ENCODE results near the gene GABPB1.
"Not testable (repeated sequence)": the region's sequence is repeated elsewhere in the genome, so short reads cannot be mapped to it uniquely, and the experiment has no call there.

GABPB1 gene

DNA sequence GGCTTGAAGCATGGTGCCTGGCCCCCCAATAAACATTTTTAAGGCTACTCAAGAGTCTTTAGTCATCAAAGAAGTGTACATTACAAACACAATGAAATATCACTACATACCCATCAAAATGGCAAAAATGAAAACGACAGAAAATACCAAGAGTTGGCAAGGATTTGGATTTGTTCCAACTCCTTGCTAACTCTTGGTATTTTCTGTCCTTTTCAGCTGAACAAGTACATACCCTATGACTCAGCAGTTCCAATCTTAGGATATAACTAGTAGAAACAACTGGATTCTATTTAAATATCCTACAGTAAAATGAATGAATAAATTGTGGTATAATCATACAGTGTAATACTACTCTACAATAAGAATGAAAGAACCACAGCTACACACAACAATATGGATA is 25.1 kb upstream of the GABPB1 start:
- H4K20me1 ChIP-seq (ENCODE audit: insufficient read depth, low read length), result no peaks in the 10 kb centered on the region
- TF ChIP-seq EZH2phosphoT487 (IDR thresholded peaks at IDR 0.05; ENCODE audit: low read depth), result no peak
- TF ChIP-seq, protein P1, sequence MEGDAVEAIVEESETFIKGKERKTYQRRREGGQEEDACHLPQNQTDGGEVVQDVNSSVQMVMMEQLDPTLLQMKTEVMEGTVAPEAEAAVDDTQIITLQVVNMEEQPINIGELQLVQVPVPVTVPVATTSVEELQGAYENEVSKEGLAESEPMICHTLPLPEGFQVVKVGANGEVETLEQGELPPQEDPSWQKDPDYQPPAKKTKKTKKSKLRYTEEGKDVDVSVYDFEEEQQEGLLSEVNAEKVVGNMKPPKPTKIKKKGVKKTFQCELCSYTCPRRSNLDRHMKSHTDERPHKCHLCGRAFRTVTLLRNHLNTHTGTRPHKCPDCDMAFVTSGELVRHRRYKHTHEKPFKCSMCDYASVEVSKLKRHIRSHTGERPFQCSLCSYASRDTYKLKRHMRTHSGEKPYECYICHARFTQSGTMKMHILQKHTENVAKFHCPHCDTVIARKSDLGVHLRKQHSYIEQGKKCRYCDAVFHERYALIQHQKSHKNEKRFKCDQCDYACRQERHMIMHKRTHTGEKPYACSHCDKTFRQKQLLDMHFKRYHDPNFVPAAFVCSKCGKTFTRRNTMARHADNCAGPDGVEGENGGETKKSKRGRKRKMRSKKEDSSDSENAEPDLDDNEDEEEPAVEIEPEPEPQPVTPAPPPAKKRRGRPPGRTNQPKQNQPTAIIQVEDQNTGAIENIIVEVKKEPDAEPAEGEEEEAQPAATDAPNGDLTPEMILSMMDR (IDR thresholded peaks at IDR 0.05; ENCODE audit: low read depth, low read length), result no peak
- H2AFZ ChIP-seq (ENCODE audit: low read depth, low read length), result no peak overlapping the region
- no peaks in the 10 kb centered on the region for H3K36me3 ChIP-seq (replicated peaks; ENCODE audit: low read depth, low read length)
- no peak overlapping the region for H3K9ac ChIP-seq (ENCODE audit: low read length)
- H3K4me2 ChIP-seq (ENCODE audit: low read length), result no peak overlapping the region
- H3K27me3 ChIP-seq (ENCODE audit: low read depth, low read length), result peaks cover 2% of the 10 kb centered on the region; the same call in 1 of the 2 replicates
- H3K4me3 ChIP-seq (ENCODE audit: low read length), result no peak overlapping the region
- peaks cover 28% of the 10 kb centered on the region for H3K4me1 ChIP-seq (ENCODE audit: low read length)
- H3K9me3 ChIP-seq (ENCODE audit: insufficient read depth, low read length), result no peaks in the 10 kb centered on the region
- H3K27ac ChIP-seq (ENCODE audit: low read length), result no peak overlapping the region
- H3K79me2 ChIP-seq (ENCODE audit: low read length), result no peaks in the 10 kb centered on the region

DNA sequence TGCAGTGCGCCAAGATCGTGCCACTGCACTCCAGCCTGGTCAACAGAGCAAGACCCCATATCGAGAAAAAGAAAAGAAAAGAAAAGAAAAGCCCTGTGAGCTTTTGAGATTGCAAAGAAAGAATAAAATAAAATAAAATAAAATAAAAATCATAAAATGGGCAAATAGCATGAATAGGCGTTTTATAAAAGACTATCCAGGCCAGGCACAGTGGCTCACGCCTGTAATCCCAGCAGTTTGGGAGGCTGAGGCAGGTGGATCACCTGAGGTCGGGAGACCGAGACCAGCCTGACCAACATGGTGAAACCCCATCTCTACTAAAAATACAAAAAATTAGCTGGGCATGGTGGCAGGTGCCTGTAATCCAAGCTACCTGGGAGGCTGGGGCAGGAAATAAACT is 24.4 kb upstream of the GABPB1 start:
- peaks cover 28% of the 10 kb centered on the region for H3K4me1 ChIP-seq (ENCODE audit: low read length)
- H3K27ac ChIP-seq (ENCODE audit: low read length); H2AFZ ChIP-seq (ENCODE audit: low read depth, low read length); H4K20me1 ChIP-seq (ENCODE audit: insufficient read depth, low read length); H3K27me3 ChIP-seq (ENCODE audit: low read depth, low read length); H3K9ac ChIP-seq (ENCODE audit: low read length); H3K9me3 ChIP-seq (ENCODE audit: insufficient read depth, low read length); H3K4me2 ChIP-seq (ENCODE audit: low read length); H3K36me3 ChIP-seq (replicated peaks; ENCODE audit: low read depth, low read length); H3K79me2 ChIP-seq (ENCODE audit: low read length); H3K4me3 ChIP-seq (ENCODE audit: low read length): not testable (repeated sequence)

DNA sequence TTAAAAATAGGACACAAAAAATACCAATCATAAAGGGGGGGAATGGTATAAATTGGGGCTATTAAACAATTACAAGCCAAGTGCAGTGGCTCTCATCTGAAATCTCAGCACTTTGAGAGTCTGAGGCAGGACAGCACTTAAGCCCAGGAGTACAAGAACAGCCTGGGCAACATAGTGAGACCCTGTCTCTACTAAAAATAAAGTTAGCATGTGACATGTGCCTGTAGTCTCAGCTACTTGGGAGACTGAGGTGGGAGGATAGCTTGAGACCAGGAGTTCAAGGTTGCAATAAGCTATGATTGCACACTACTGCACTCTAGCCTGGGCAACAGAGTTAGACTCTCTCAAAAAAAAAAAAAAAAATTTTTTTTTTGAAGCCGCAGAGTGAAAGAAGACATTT is 23.8 kb upstream of the GABPB1 start:
- no peaks in the 10 kb centered on the region for H3K9me3 ChIP-seq (ENCODE audit: insufficient read depth, low read length)
- H3K4me2 ChIP-seq (ENCODE audit: low read length), result peak overlapping the region; percentile 78
- H4K20me1 ChIP-seq (ENCODE audit: insufficient read depth, low read length), result no peaks in the 10 kb centered on the region
- no peak overlapping the region for H2AFZ ChIP-seq (ENCODE audit: low read depth, low read length)
- H3K27ac ChIP-seq (ENCODE audit: low read length), result peak overlapping the region; percentile 53; the same call in 1 of the 2 replicates
- peaks cover 6% of the 10 kb centered on the region; the same call in 1 of the 2 replicates for H3K27me3 ChIP-seq (ENCODE audit: low read depth, low read length)
- no peaks in the 10 kb centered on the region for H3K36me3 ChIP-seq (replicated peaks; ENCODE audit: low read depth, low read length)
- 0 out of 2 replicates have a peak overlapping the region, but pooled peaks have one; percentile 33 for H3K4me3 ChIP-seq (ENCODE audit: low read length)
- TF ChIP-seq, protein P1 (IDR thresholded peaks at IDR 0.05; ENCODE audit: low read depth, low read length), result no peak
- TF ChIP-seq EZH2phosphoT487 (IDR thresholded peaks at IDR 0.05; ENCODE audit: low read depth), result no peak
- H3K4me1 ChIP-seq (ENCODE audit: low read length), result peaks cover 28% of the 10 kb centered on the region
- no peak overlapping the region for H3K9ac ChIP-seq (ENCODE audit: low read length)
- H3K79me2 ChIP-seq (ENCODE audit: low read length), result no peaks in the 10 kb centered on the region

DNA sequence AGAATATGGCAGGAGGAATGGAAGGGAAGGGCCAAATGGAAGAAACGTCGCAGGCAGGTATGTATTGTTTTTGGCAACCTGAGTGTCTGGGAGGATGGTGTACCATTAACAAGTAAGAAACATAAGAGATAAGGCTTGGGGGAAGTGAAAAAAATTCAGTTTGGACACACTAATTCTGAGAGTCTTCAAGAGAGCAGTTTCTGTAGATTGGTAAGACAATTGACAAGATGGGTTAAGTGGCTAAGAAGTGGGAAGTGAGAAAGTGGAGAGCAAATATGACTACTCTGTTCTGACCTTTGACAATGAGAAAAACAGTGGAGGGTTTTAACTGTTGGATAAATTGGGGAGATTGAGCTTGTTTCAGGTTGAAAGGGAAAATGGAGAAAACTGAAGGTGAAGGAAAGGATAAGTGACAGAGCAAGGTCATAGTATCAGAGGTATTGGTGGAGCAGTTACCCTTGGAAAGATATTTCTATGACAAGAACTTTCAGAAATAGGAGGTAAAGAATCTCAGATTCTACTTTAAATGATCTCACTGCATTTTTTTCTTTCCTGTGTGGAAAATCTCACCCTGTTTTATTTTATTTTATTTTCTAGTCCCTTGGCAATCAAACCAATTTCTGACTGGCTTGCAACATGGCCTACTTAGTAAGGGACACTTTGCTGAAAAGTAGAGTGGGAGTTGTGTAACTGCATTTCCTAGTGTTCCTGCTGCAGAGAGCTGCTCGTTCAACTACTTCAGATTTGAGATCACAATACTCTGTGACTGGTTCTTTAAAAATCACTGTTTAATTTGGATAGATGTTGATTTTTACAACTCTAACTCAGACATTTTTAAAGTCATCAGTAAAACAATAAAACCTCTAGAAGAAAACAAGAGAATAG is 23.1 kb upstream of the GABPB1 start:
- Histone ChIP-seq H2AFZ (ENCODE audit: low read depth, low read length) (no peak overlapping the region), H3K4me2 (ENCODE audit: low read length) (peak overlapping the region; percentile 78)

DNA sequence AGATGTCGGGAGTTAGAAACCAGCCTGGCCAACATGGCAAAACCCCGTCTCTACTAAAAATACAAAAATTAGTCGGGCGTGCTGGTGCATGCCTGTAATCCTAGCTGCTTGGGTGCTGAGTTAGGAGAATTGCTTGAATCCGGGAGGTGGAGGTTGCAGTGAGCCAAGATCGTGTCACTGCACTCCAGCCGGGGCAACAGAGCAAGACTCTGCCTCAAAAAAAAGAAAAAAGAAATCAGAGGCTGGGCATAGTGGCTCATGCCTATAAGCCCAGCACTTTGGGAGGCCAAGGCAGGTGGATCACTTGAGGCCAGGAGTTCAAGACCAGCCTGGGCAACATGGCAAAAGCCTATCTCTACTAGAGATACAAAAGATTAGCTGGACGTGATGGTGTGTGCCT is 14.6 kb upstream of the GABPB1 start:
- H3K4me2 ChIP-seq (ENCODE audit: low read length); H3K9ac ChIP-seq (ENCODE audit: low read length); H3K27me3 ChIP-seq (ENCODE audit: low read depth, low read length); H3K36me3 ChIP-seq (replicated peaks; ENCODE audit: low read depth, low read length); H3K79me2 ChIP-seq (ENCODE audit: low read length); H4K20me1 ChIP-seq (ENCODE audit: insufficient read depth, low read length); H3K4me3 ChIP-seq (ENCODE audit: low read length); H2AFZ ChIP-seq (ENCODE audit: low read depth, low read length); H3K9me3 ChIP-seq (ENCODE audit: insufficient read depth, low read length); H3K27ac ChIP-seq (ENCODE audit: low read length): not testable (repeated sequence)
- H3K4me1 ChIP-seq (ENCODE audit: low read length), result peaks cover 15% of the 10 kb centered on the region

More for the DNA sequence above, 23.1 kb upstream of the GABPB1 start:
- Histone ChIP-seq H3K79me2 (ENCODE audit: low read length) (no peaks in the 10 kb centered on the region), H3K27ac (ENCODE audit: low read length) (peak overlapping the region; percentile 53), H3K4me3 (ENCODE audit: low read length) (peak overlapping the region; percentile 51), H3K4me1 (ENCODE audit: low read length) (peaks cover 28% of the 10 kb centered on the region), H3K36me3 (replicated peaks; ENCODE audit: low read depth, low read length) (no peaks in the 10 kb centered on the region), H4K20me1 (ENCODE audit: insufficient read depth, low read length) (no peaks in the 10 kb centered on the region), H3K9ac (ENCODE audit: low read length) (no peak overlapping the region), H3K9me3 (ENCODE audit: insufficient read depth, low read length) (no peaks in the 10 kb centered on the region), H3K27me3 (ENCODE audit: low read depth, low read length) (peaks cover 6% of the 10 kb centered on the region; the same call in 1 of the 2 replicates)
- no peak for TF ChIP-seq EZH2phosphoT487 (IDR thresholded peaks at IDR 0.05; ENCODE audit: low read depth)
- TF ChIP-seq, protein P1 (IDR thresholded peaks at IDR 0.05; ENCODE audit: low read depth, low read length), result no peak

All from OCI-LY3 (cell line).